Measurements from ENCODE around the gene SMOC2. TPM values are rescaled to one million over a fixed set of nuclear protein-coding genes. Genes with fewer than 3 reads are reported as not detected.

The SMOC2 gene
- polyA plus RNA-seq, 1 donor from 2014 or later = 0.50 TPM

DNA sequence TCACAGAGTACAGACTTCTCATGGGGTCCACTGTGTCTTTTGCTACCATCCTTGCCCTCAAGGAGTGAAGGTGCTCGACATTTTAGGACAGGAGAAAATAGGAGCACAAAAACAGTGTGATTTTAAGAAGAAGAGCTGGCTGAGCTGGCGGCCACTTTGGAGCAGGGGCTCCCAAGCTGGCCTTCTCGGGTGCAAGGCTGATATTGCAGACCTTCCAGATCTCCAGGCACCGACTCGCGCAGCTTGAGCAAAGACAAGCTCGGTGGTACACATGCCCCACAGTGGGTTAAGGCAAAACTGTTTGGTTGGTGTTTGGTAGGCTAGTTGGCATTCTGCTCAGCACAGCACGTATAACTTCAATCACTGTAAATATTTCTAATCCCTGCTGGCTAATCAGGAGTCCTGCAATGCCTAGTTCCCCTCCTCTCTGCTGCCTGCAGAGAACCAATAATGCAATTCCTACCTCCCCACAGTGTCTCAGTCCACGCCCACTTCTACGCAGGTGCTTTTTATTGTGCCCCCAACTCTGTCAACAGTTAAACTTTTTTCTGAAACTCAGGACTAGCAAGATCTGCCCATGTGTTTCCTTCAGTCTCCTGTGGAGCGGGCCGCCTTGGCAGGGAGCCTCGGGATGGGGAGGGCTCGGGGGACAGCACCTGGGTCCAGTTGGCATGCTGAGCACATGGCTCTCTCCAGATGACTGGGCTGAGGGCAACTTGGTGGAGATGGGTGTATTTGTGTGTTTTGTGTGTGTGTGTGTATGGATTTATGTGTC lies 12.7 kb upstream of the SMOC2 start:
- Histone ChIP-seq H3K27me3 (ENCODE audit: insufficient read depth, low read depth, low read length) (no peaks in the 10 kb centered on the region), H3F3A (ENCODE audit: insufficient read depth, low read length, poor library complexity, severe bottlenecking) (no peaks in the 10 kb centered on the region), H3K4me2 (ENCODE audit: low read length) (no peak overlapping the region)

DNA sequence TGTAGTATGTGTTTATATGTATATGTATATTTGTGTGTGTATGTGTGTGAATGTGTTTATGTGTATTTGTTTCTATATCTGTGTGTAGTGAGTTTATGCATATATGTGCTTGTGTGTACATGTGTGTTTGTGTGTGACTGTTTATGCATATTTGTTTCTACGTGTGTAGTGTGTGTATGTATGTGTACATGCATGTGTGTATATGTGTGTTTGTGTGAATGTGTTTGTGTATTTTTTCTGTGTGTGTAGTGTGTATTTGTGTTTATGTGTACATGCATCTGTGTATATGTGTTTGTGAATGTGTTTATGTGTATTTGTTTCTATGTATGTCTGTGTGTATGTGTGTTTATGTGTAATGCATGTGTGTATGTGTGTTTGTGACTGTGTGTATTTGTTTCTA lies 12.1 kb upstream of the SMOC2 start:
- Histone ChIP-seq H3F3A (ENCODE audit: insufficient read depth, low read length, poor library complexity, severe bottlenecking) (no peaks in the 10 kb centered on the region), H3K27me3 (ENCODE audit: insufficient read depth, low read depth, low read length) (no peaks in the 10 kb centered on the region), H3K4me3 (ENCODE audit: low read length) (no peak overlapping the region), H2AFZ (ENCODE audit: low read depth, low read length) (no peak overlapping the region), H3K9me3 (ENCODE audit: low read length) (no peaks in the 10 kb centered on the region), H4K20me1 (ENCODE audit: insufficient read depth) (no peaks in the 10 kb centered on the region), H3K79me2 (replicated peaks; ENCODE audit: insufficient read depth, low read length) (no peaks in the 10 kb centered on the region), H3K9me2 (ENCODE audit: insufficient read depth, low read length) (no peaks in the 10 kb centered on the region), H3K27ac (ENCODE audit: low read length) (no peak overlapping the region), H3K9ac (ENCODE audit: low read length) (no peak overlapping the region), H3K4me2 (ENCODE audit: low read length) (no peak overlapping the region), H3K36me3 (ENCODE audit: insufficient read depth, low read length) (no peaks in the 10 kb centered on the region)
- TF ChIP-seq POLR2AphosphoS5 (IDR thresholded peaks at IDR 0.05) (no peak), SMC3 (conservative IDR thresholded peaks at IDR 0.05; ENCODE audit: poor library complexity) (no peak), TAF1 (IDR thresholded peaks at IDR 0.05; ENCODE audit: low read depth) (no peak), EZH2 (IDR thresholded peaks at IDR 0.05; ENCODE audit: borderline replicate concordance, insufficient read depth, low read length, poor library complexity, severe bottlenecking) (no peak)
- TF ChIP-seq, protein P1, sequence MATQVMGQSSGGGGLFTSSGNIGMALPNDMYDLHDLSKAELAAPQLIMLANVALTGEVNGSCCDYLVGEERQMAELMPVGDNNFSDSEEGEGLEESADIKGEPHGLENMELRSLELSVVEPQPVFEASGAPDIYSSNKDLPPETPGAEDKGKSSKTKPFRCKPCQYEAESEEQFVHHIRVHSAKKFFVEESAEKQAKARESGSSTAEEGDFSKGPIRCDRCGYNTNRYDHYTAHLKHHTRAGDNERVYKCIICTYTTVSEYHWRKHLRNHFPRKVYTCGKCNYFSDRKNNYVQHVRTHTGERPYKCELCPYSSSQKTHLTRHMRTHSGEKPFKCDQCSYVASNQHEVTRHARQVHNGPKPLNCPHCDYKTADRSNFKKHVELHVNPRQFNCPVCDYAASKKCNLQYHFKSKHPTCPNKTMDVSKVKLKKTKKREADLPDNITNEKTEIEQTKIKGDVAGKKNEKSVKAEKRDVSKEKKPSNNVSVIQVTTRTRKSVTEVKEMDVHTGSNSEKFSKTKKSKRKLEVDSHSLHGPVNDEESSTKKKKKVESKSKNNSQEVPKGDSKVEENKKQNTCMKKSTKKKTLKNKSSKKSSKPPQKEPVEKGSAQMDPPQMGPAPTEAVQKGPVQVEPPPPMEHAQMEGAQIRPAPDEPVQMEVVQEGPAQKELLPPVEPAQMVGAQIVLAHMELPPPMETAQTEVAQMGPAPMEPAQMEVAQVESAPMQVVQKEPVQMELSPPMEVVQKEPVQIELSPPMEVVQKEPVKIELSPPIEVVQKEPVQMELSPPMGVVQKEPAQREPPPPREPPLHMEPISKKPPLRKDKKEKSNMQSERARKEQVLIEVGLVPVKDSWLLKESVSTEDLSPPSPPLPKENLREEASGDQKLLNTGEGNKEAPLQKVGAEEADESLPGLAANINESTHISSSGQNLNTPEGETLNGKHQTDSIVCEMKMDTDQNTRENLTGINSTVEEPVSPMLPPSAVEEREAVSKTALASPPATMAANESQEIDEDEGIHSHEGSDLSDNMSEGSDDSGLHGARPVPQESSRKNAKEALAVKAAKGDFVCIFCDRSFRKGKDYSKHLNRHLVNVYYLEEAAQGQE (IDR thresholded peaks at IDR 0.05; ENCODE audit: borderline replicate concordance) = no peak

More for the DNA sequence above, 12.7 kb upstream of the SMOC2 start:
- no peaks in the 10 kb centered on the region for H3K36me3 ChIP-seq (ENCODE audit: insufficient read depth, low read length)
- H3K27ac ChIP-seq (ENCODE audit: low read length) = no peak overlapping the region
- H3K4me3 ChIP-seq (ENCODE audit: low read length) = no peak overlapping the region
- no peaks in the 10 kb centered on the region for H3K9me2 ChIP-seq (ENCODE audit: insufficient read depth, low read length)
- H3K79me2 ChIP-seq (replicated peaks; ENCODE audit: insufficient read depth, low read length) = no peaks in the 10 kb centered on the region
- no peak overlapping the region for H2AFZ ChIP-seq (ENCODE audit: low read depth, low read length)
- H4K20me1 ChIP-seq (ENCODE audit: insufficient read depth) = no peaks in the 10 kb centered on the region
- H3K9ac ChIP-seq (ENCODE audit: low read length) = no peak overlapping the region
- no peaks in the 10 kb centered on the region for H3K9me3 ChIP-seq (ENCODE audit: low read length)
- TF ChIP-seq, protein P2, sequence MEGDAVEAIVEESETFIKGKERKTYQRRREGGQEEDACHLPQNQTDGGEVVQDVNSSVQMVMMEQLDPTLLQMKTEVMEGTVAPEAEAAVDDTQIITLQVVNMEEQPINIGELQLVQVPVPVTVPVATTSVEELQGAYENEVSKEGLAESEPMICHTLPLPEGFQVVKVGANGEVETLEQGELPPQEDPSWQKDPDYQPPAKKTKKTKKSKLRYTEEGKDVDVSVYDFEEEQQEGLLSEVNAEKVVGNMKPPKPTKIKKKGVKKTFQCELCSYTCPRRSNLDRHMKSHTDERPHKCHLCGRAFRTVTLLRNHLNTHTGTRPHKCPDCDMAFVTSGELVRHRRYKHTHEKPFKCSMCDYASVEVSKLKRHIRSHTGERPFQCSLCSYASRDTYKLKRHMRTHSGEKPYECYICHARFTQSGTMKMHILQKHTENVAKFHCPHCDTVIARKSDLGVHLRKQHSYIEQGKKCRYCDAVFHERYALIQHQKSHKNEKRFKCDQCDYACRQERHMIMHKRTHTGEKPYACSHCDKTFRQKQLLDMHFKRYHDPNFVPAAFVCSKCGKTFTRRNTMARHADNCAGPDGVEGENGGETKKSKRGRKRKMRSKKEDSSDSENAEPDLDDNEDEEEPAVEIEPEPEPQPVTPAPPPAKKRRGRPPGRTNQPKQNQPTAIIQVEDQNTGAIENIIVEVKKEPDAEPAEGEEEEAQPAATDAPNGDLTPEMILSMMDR (IDR thresholded peaks at IDR 0.05; ENCODE audit: poor library complexity, severe bottlenecking) = no peak
- TF ChIP-seq EZH2 (IDR thresholded peaks at IDR 0.05; ENCODE audit: borderline replicate concordance, insufficient read depth, low read length, poor library complexity, severe bottlenecking) (no peak), TAF1 (IDR thresholded peaks at IDR 0.05; ENCODE audit: low read depth) (no peak), EP300 (conservative IDR thresholded peaks at IDR 0.05; ENCODE audit: poor library complexity, severe bottlenecking) (no peak), MXI1 (conservative IDR thresholded peaks at IDR 0.05; ENCODE audit: poor library complexity, severe bottlenecking) (no peak), RAD21 (conservative IDR thresholded peaks at IDR 0.05) (no peak), SMC3 (conservative IDR thresholded peaks at IDR 0.05; ENCODE audit: poor library complexity) (no peak), POLR2AphosphoS5 (IDR thresholded peaks at IDR 0.05) (no peak)
- TF ChIP-seq, protein P1 (IDR thresholded peaks at IDR 0.05; ENCODE audit: borderline replicate concordance) = no peak
